Thymus (tissue), 11 donors: Measurements from ENCODE around the gene ATXN1. TPM values are rescaled to one million over a fixed set of nuclear protein-coding genes. Genes with fewer than 3 reads are reported as not detected.

ENCODE experiments used
- DNase-seq, 9 donors: peaks; one replicate each; pipeline ENCODE4 v3.0.0-alpha.2; 2013; ENCODE audit warnings: low spot score in 9 of 9, low read depth in 6 of 9, missing footprints in 1 of 9
- H3K27ac ChIP-seq, 2 donors: one replicate each; pipeline ENCODE4 v1.5.1; 2013; ENCODE audit warnings: control low read depth in 1 of 2, low read depth in 1 of 2, low read length in 1 of 2, mild to moderate bottlenecking in 1 of 2, moderate library complexity in 1 of 2
- H3K27me3 ChIP-seq, 2 donors: one replicate each; pipeline ENCODE4 v1.5.1; 2013; ENCODE audit warnings: low read length in 1 of 2; ENCODE audit not compliant: control insufficient read depth in 2 of 2, insufficient read depth in 1 of 2
- H3K36me3 ChIP-seq, 2 donors: one replicate each; pipeline ENCODE4 v1.5.1; 2013; ENCODE audit warnings: low read length in 1 of 2, mild to moderate bottlenecking in 1 of 2, moderate library complexity in 1 of 2; ENCODE audit not compliant: control insufficient read depth in 2 of 2, insufficient read depth in 2 of 2
- H3K4me1 ChIP-seq, 2 donors: one replicate each; pipeline ENCODE4 v1.5.1; 2013; ENCODE audit warnings: low read length in 2 of 2; ENCODE audit not compliant: control insufficient read depth in 2 of 2, insufficient read depth in 2 of 2
- H3K4me3 ChIP-seq, 2 donors: one replicate each; pipeline ENCODE4 v1.5.1; 2013; ENCODE audit warnings: low read length in 2 of 2, control low read depth in 1 of 2, mild to moderate bottlenecking in 1 of 2
- H3K9me3 ChIP-seq, 2 donors: one replicate each; pipeline ENCODE4 v1.5.1; 2013; ENCODE audit warnings: low read length in 1 of 2, mild to moderate bottlenecking in 1 of 2; ENCODE audit not compliant: control insufficient read depth in 2 of 2, insufficient read depth in 1 of 2
- WGBS: extraction: QIAGEN DNeasy Blood & Tissue Kit; methylation state at CpG from one replicate; pipeline ENCODE4 v1.1.7; 2013; 5-methylcytosine and 5-hydroxymethylcytosine counted together
- polyA plus RNA-seq: library from polyadenylated mRNA; stranded (reverse); fragments of 200-250 nt; gene quantifications from one replicate; pipeline ENCODE4 v1.2.3, GENCODE V29; 2013
- total RNA-seq: library from RNA; stranded (reverse); fragments of 120-200 nt; gene quantifications from one replicate; pipeline ENCODE4 v1.2.4, GENCODE V29; 2013
- donor health status: healthy.

The ATXN1 gene
- total and polyA plus RNA-seq, 2 donors, result 6.8 to 7.1 TPM

DNA sequence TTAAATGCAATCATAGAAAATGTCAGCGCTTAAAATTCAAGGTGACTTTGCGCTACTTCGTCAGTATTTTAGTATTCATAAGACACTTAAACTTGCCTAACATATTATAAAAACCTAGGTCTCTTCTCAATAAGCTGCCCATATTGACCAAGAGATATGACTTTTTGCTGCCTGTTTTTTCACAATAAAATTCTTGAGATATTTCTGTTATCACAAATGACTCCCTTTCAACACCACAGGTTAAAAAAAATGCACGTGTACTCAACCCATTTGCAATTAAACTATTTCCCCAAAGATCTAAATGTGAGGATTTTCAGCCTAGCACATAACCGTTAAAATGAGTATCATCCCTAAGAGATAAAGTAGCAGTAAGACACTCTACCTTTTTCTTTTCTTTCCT lies 10.7 kb downstream of the ATXN1 start:
- Histone ChIP-seq H3K36me3 (no peaks in the 10 kb centered on the region), H3K27ac (no peak overlapping the region), H3K4me1 (peaks cover 0 to 2% of the 10 kb centered on the region in 2 donors), H3K9me3 (no peaks in the 10 kb centered on the region), H3K4me3 (no peak overlapping the region), H3K27me3 (no peaks in the 10 kb centered on the region)
- 98% methylated on average over 5 of the region's 5 CpGs for WGBS
- no peak for DNase-seq

DNA sequence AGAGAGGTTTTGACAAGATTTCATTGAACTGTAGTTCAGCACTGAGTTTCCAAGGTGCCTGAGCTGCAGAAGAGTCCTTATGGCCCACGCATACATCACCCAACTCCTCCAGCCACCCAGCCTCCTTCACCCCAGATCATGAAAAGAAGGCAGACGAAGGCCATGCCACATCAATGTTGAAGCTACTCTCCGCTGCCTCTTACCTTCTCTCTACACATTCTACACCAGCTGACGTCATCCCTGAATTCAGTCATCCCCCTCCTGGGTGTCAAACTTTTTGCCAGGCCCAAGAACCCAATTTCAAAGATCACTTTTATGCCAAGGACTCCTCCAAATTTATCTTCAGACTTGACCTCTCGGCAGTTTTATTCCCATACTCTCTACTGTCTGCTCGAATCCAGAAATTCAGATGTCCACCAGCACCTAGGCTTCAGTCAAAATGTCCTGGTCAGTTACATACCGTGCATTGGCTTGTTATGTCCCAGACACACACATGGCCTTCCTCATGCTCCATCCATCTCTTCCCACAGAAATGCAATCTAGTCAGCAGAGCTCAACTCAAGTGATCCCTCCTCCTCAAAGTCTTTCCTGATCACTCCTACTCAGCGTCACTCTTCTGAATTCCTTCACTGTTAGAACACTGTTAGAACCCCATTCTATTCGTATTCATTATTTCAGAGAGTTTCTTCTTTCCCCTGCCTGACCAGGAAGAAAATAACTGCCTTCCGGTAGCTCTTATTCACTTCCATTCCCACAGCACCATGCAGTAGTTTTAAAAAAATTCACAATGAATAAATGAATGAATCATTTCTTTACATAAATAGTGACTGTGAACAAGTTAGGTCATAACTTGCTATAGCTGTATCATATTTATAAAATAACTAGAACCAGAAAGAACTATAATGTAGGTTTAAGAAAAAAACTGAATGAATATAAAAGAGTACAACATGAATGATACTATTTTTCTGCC lies 11.5 kb downstream of the ATXN1 start:
- Histone ChIP-seq H3K27ac (no peak overlapping the region), H3K4me1 (peaks cover 0 to 3% of the 10 kb centered on the region in 2 donors), H3K27me3 (no peaks in the 10 kb centered on the region), H3K4me3 (no peak overlapping the region), H3K36me3 (no peaks in the 10 kb centered on the region), H3K9me3 (no peaks in the 10 kb centered on the region)
- no peak for DNase-seq
- 97% methylated on average over 10 of the region's 10 CpGs for WGBS

DNA sequence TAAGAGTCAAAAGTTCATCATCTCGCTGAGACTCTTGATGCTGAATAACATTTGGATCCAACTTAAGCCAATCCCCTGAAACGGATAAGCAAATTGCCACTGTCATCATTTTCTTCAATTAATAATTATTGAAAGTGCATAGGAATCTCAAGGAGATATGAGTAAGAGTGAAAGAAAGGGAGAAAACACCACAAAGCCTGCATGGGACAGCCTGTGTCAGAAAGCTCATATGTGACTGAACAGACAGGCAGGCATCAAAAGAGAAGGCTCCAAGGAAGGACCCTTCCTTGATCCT lies 13.3 kb downstream of the ATXN1 start:
- peaks cover 0 to 3% of the 10 kb centered on the region in 2 donors for H3K4me1 ChIP-seq
- 98% methylated on average over 2 of the region's 2 CpGs for WGBS
- H3K4me3 ChIP-seq, result no peak overlapping the region
- H3K27me3 ChIP-seq, result no peaks in the 10 kb centered on the region
- no peak for DNase-seq
- H3K9me3 ChIP-seq, result no peaks in the 10 kb centered on the region
- no peaks in the 10 kb centered on the region for H3K36me3 ChIP-seq
- no peak overlapping the region for H3K27ac ChIP-seq

DNA sequence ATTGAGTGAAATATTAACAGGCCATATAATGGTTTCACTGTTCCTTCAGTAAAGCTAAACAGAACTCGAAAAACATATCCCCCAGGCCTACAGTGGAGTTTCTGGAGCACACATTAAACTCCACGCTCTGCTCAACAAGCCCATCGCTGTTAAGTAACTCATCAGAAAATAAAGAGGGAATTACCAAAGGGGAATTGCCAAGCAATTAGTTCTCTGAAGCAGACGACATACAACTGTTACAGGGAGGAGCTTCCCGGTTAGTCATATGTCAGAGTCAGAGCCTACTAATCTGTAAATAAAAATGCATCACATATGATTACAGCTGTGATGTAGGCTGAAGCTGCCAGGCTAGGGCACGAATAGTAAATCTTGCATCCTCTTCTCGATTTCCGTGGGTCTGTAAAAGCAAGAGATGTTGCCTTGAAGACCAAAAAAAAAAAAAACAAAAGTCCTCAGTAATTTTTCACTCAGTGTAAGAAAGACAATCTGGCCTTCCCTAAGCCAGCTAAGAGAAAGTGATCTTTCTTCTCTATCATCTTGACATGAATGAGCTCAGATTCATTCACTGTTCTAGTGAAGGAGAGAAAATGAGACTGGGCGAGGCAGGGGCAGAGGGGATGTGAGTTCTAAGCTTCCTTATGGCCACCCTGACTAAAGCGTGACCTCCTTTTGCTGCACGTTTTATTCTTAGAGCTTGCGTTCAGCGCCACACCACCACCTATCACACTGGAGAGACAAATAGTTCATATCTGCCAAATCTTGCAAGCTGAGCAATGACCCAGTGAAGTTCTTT lies 13.8 kb downstream of the ATXN1 start:
- Histone ChIP-seq H3K27me3 (no peaks in the 10 kb centered on the region), H3K36me3 (no peaks in the 10 kb centered on the region), H3K4me3 (no peak overlapping the region), H3K27ac (no peak overlapping the region), H3K4me1 (peaks cover 0 to 3% of the 10 kb centered on the region in 2 donors), H3K9me3 (no peaks in the 10 kb centered on the region)
- no peak for DNase-seq
- 94% methylated on average over 13 of the region's 13 CpGs for WGBS

DNA sequence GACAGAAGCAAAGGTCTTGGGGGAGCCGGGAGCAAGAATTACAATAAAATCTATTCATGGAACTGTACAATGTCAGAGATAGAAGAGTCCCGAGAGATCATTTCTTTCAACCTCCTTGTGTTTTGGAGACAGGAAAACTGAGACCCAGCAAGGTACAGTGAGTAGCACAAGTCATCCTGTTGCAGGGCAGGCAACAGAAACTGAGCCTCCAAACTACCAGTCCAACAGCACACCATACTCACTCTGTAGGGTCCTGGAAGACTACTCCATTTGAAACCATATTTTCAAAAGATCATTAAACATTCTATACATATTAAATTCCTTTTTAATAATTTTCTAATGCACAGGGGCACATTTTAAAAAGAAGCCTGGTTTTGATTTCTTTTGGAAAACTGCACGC lies 14.4 kb downstream of the ATXN1 start:
- H3K4me3 ChIP-seq, result no peak overlapping the region
- H3K4me1 ChIP-seq, result peaks cover 0 to 3% of the 10 kb centered on the region in 2 donors
- no peak overlapping the region for H3K27ac ChIP-seq

DNA sequence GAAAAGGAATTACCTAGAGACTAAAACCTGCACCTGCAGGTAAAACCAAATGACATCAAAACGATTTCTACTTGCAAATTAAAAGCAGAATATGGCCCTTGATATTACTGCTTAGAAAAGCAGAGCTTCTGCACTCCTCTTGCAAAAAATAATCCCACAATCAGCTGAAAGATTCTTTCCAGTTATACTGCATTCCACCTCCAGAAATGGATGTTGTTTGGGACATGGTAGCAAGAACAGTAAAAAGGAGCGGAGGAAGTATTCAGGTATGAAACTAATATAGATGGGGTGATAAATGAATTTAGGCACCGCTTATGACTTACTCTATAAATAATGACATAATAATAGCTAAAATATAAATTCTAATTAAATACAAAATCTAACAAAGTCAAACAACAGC lies 14.9 kb downstream of the ATXN1 start:
- 82% methylated on average over 3 of the region's 3 CpGs for WGBS
- Histone ChIP-seq H3K36me3 (no peaks in the 10 kb centered on the region), H3K9me3 (no peaks in the 10 kb centered on the region), H3K27ac (no peak overlapping the region), H3K27me3 (no peaks in the 10 kb centered on the region), H3K4me3 (no peak overlapping the region), H3K4me1 (peaks cover 0 to 3% of the 10 kb centered on the region in 2 donors)
- no peak for DNase-seq

More for the DNA sequence above, 14.4 kb downstream of the ATXN1 start:
- no peak for DNase-seq
- Histone ChIP-seq H3K9me3 (no peaks in the 10 kb centered on the region), H3K27me3 (no peaks in the 10 kb centered on the region), H3K36me3 (no peaks in the 10 kb centered on the region)
- WGBS, result over 99% methylated on average over 3 of the region's 3 CpGs

DNA sequence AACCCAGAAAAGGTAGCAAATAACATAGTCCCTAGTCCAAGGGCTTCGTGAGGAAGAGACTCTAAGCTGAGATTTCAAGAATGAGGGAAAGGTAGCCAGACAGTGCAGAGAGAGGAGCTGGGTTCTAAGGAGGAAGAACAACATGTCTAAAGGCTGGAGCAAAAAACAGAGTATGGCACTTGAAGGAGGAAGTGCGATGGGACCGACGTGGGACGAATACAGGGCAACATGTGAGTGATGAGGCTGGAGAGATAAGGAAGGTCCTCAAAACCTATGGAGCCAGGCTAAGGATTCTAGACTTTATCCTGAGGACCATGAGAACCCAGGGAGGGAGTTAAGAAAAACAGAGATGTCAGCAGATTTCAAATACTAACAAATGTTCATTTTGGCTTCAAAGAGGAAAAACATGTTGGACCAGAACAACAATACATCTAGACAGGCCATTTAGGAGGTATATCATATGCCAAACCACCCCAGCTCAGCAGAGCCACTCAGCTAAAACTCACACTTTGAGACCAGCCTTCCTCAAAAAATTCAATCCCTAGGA lies 17.5 kb downstream of the ATXN1 start:
- no peak overlapping the region for H3K4me3 ChIP-seq
- DNase-seq, result no peak
- H3K36me3 ChIP-seq, result no peaks in the 10 kb centered on the region
- H3K4me1 ChIP-seq, result peaks cover 0 to 3% of the 10 kb centered on the region in 2 donors
- H3K27ac ChIP-seq, result no peak overlapping the region
- H3K9me3 ChIP-seq, result no peaks in the 10 kb centered on the region
- H3K27me3 ChIP-seq, result no peaks in the 10 kb centered on the region
- 96% methylated on average over 5 of the region's 5 CpGs for WGBS

DNA sequence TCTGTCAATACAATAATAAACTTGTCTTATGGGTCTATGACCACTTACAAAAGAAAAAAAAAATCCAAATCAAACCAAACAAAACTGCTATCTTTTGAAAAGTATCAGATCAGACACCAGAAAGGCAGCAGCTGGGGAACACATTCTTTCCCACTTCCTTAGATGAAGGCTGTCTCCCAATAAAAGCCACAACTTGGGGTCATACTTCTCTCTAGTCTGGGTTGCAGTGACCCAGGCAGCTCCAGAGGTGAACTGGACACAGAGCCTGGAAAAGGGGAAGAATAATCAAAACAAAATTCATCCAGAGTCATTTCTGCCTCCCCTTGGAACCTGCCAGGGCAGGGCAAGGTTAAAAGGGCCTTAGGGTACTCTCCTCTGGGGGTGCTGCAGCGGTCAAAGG lies 19.1 kb downstream of the ATXN1 start:
- Histone ChIP-seq H3K27ac (no peak overlapping the region), H3K36me3 (no peaks in the 10 kb centered on the region), H3K27me3 (no peaks in the 10 kb centered on the region), H3K4me3 (no peak overlapping the region), H3K4me1 (peaks cover under 1 to 4% of the 10 kb centered on the region in 2 donors), H3K9me3 (no peaks in the 10 kb centered on the region)
- DNase-seq, result no peak
- 98% methylated on average over 1 of the region's 1 CpG for whole genome bisulfite sequencing
